RWPE1 (cell line): ENCODE data around the gene SGCA.

Experiments
- CTCF ChIA-PET: fragments of 350-600 bp; sonication (Branson Sonifier 250); formaldehyde crosslinking; extraction: SDS; loops from one replicate; lab custom pipeline; 2021; lab: Yijun Ruan, JAX
- POLR2A ChIA-PET: fragments of 400-600 bp; formaldehyde crosslinking; extraction: SDS; loops from one replicate; lab custom pipeline; 2020; ENCODE audit warnings: antibody characterized with exemption; ENCODE audit not compliant: low non-redundant PET; lab: Yijun Ruan, JAX
- DNase-seq: peaks from one replicate; pipeline ENCODE4 v3.0.0; 2012; ENCODE audit warnings: low spot score
- H3K27ac ChIP-seq: fragments of 450-650 bp; 2 replicates; pipeline ENCODE4 v1.5.1; 2017
- CTCF ChIP-seq: fragments of 450-650 bp; conservative IDR thresholded peaks from 2 replicates; pipeline ENCODE4 v1.5.1; 2017; ENCODE audit warnings: low read depth, mild to moderate bottlenecking

Gene SGCA

GRCh38 chr17:50199803-50200456 is 34.1 kb downstream of the SGCA start:
- CTCF ChIA-PET = interaction anchor here (0.6 to 5.7 kb wide), 33 partner anchors 13 to 302 kb away, joined by 3 to 104 read pairs (median 4); partner anchors contain the start of genes LRRC59, RSAD1 and TMEM92
- peak; percentile 99 for DNase-seq
- POLR2A ChIA-PET = interaction anchor here (0.6 to 0.7 kb wide), 5 partner anchors 72 to 144 kb away, joined by 3 to 6 read pairs (median 5); no protein-coding TSS in a partner anchor
- peak overlapping the region; percentile 93 for H3K27ac ChIP-seq
- TF ChIP-seq CTCF = no peak

GRCh38 chr17:50200457-50201275 is 34.9 kb downstream of the SGCA start:
- ChIA-PET POLR2A (interaction anchor here (0.6 to 0.7 kb wide), 2 partner anchors 87 to 88 kb away, joined by 3 to 6 read pairs; no protein-coding TSS in a partner anchor), CTCF (interaction anchor here (0.6 to 5.7 kb wide), 38 partner anchors 14 to 301 kb away, joined by 3 to 104 read pairs (median 4); partner anchors contain the start of genes LRRC59, RSAD1 and TMEM92)
- peak overlapping the region; percentile 93 for H3K27ac ChIP-seq
- peak; percentile 87 for DNase-seq
- peak; percentile 100 for TF ChIP-seq CTCF

- DNase-seq = no peak
- peak within 1 kb of the TSS; percentile 93 for H3K27ac ChIP-seq
- ChIA-PET CTCF (interaction anchor here (0.6 to 5.7 kb wide), 15 partner anchors 23 to 278 kb away, joined by 3 to 104 read pairs (median 4); partner anchors contain the start of genes RSAD1 and TMEM92), POLR2A (no interaction called here)
- no peak for TF ChIP-seq CTCF
These were observed 35.6 kb downstream of the SGCA start, which contains the start of gene COL1A1 for GRCh38 chr17:50201276-50201854. TSS of gene COL1A1 (minus strand) at chr17:50201631. CDS start at chr17:50201513, 118 bp downstream.

GRCh38 chr17:50203086-50203485 is 37.3 kb downstream of the SGCA start:
- ChIA-PET CTCF (interaction anchor here (0.6 to 5.7 kb wide), 3 partner anchors 11 to 102 kb away, joined by 3 to 104 read pairs (median 3); no protein-coding TSS in a partner anchor), POLR2A (no interaction called here)
- no peak for DNase-seq
- TF ChIP-seq CTCF = no peak
- H3K27ac ChIP-seq = no peak overlapping the region

- no peak overlapping the region for H3K27ac ChIP-seq
- CTCF ChIA-PET = interaction anchor here (0.6 to 5.7 kb wide), 5 partner anchors 34 to 279 kb away, joined by 3 to 104 read pairs (median 6); no protein-coding TSS in a partner anchor
- no peak for TF ChIP-seq CTCF
- no peak for DNase-seq
- POLR2A ChIA-PET = no interaction called here
These were observed 38.0 kb downstream of the SGCA start for GRCh38 chr17:50203604-50204345.
